ENCODE data around the gene XPA. TPM values are rescaled to one million over a fixed set of nuclear protein-coding genes. Genes with fewer than 3 reads are reported as not detected.
"Not testable (repeated sequence)": the region's sequence is repeated elsewhere in the genome, so short reads cannot be mapped to it uniquely, and the experiment has no call there.

XPA gene
- total and polyA plus RNA-seq, 5 experiments from 2014 or later: 22.2 to 39.2 (median 34.8) TPM

DNA sequence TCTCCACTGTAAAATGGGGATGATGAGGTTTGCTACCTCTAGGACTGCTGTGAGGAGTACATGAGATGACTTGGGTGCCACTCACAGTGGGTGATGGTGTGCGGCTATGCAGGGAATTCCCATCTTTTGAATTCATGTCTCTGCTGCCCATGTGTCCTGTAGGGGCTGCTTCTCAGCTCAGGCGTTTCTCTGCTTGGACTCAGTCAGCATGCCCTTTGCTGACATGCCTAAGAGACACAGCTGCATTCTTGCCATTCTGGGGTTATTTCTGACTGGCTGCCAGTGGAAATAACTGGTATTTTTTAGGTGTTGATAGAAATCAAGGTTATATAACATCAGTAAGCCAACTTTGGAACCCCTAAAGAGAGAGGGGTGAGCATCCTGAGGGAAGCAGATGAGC lies 24.3 kb upstream of the XPA start:
- Mint-ChIP-seq H3K9me3 (peaks cover 0 to 9% (median 4%) of the 10 kb centered on the region in 9 donors), H3K4me1 (no peaks in the 10 kb centered on the region), H3K36me3 (peaks cover 0 to 5% (median 4%) of the 10 kb centered on the region in 3 donors), H3K27me3 (peaks cover 2 to 16% (median 9%) of the 10 kb centered on the region in 5 donors), H3K4me3 (no peak overlapping the region), H3K27ac (no peak overlapping the region)
- POLR2A ChIA-PET: no interaction called here
- ATAC-seq: no peak
- no peak for DNase-seq

DNA sequence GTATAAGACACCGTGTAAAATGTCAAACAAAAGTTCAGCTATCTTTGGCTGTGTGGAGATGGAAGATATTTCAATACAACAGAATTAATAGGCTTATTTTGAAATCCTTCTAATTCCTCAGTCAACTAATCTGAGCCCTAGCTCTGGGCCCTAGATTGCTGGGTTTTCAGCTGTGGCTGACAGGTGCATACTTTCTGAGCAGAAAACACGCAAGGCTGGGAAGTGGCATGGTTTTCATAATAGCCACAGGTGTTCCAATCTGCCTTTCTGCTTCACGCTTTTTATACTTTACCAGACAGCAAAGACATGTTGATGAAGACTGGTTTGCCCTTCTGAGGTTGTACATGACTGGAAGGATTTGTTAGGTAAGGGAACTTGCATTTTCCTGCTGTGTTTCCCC lies 20.7 kb upstream of the XPA start:
- H3K4me3 Mint-ChIP-seq: no peak overlapping the region
- POLR2A ChIA-PET: interaction anchor here (0.6 kb wide), 1 partner anchor 81 kb away, joined by 4 read pairs; no protein-coding TSS in a partner anchor
- no peak for ATAC-seq
- DNase-seq: no peak
- peaks cover 7 to 14% (median 13%) of the 10 kb centered on the region in 4 donors for H3K4me1 Mint-ChIP-seq
- H3K27ac Mint-ChIP-seq: peak overlapping the region in 1 of 10 donors; percentile 21
- peaks cover 0 to 5% (median 4%) of the 10 kb centered on the region in 3 donors for H3K36me3 Mint-ChIP-seq
- peaks cover 0 to 9% (median 4%) of the 10 kb centered on the region in 9 donors for H3K9me3 Mint-ChIP-seq
- peaks cover 0 to 10% (median 4%) of the 10 kb centered on the region in 5 donors for H3K27me3 Mint-ChIP-seq

DNA sequence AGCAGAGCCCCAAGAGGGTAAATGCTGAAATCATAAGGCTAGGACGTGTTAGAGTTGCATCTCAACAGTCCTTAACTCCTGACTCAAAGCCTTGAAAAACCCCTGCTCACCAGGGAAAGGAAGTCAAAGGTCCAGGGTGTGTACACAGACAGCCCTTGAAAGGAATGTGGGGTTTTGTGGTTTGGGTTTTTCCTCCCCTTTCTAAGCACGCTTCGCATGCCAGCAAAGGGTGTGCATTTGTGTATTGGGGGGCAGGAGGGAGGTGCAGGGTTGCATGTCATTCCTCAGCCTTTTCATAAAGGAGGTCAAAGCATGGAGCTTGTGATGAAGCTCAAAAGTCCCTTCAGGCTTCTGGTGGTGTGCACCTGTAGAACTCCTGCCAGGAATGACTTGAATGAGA lies 17.3 kb upstream of the XPA start:
- DNase-seq: peak in 4 of 10 donors; percentile 6 to 16 (median 12)

DNA sequence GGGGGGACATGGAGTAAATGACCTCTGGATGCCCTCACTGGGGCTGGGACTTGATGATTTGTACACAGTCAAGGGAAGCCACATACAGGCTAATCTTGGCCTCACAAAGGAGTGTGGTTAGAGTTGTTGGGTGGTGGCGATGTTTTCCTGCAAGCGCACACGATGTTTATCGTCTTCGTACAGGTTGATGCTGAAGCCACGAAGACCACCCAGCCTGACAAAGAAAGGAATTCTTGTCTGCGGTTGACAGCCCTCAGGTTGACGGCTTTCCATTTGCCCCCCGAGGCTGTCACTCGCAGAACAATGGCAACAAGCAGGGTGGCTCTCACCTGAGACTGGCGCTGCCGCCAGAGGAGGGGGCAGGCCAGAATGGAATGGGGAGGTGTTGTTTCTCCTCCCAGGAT lies 14.1 kb upstream of the XPA start:
- Mint-ChIP-seq H3K36me3 (no peaks in the 10 kb centered on the region), H3K4me1 (peaks cover 15 to 27% (median 26%) of the 10 kb centered on the region in 4 donors), H3K27ac (peak overlapping the region in 7 of 10 donors; percentile 45 to 92 (median 79)), H3K27me3 (peaks cover 0 to 17% (median 3%) of the 10 kb centered on the region in 5 donors), H3K4me3 (peak overlapping the region in 7 of 10 donors; percentile 8 to 63 (median 56)), H3K9me3 (no peaks in the 10 kb centered on the region)
- peak; percentile 66 to 70 for ATAC-seq
- POLR2A ChIA-PET: interaction anchor here (1.7 kb wide), 1 partner anchor 210 kb away, joined by 4 read pairs; no protein-coding TSS in a partner anchor
- peak in 4 of 10 donors; percentile 7 to 39 (median 18) for DNase-seq

More for the DNA sequence above, 17.3 kb upstream of the XPA start:
- H3K27me3 Mint-ChIP-seq: peaks cover 0 to 8% (median 2%) of the 10 kb centered on the region in 5 donors
- H3K4me3 Mint-ChIP-seq: peak overlapping the region in 7 of 10 donors; percentile 9 to 77 (median 33)
- POLR2A ChIA-PET: interaction anchor here (1.1 to 1.3 kb wide), 2 partner anchors 18 to 208 kb away, joined by 5 read pairs; partner anchors contain the start of genes TRMO and XPA
- no peak overlapping the region for H3K27ac Mint-ChIP-seq
- H3K36me3 Mint-ChIP-seq: no peaks in the 10 kb centered on the region
- peaks cover 15 to 27% (median 26%) of the 10 kb centered on the region in 4 donors for H3K4me1 Mint-ChIP-seq
- ATAC-seq: peak; percentile 18 to 53
- no peaks in the 10 kb centered on the region for H3K9me3 Mint-ChIP-seq

DNA sequence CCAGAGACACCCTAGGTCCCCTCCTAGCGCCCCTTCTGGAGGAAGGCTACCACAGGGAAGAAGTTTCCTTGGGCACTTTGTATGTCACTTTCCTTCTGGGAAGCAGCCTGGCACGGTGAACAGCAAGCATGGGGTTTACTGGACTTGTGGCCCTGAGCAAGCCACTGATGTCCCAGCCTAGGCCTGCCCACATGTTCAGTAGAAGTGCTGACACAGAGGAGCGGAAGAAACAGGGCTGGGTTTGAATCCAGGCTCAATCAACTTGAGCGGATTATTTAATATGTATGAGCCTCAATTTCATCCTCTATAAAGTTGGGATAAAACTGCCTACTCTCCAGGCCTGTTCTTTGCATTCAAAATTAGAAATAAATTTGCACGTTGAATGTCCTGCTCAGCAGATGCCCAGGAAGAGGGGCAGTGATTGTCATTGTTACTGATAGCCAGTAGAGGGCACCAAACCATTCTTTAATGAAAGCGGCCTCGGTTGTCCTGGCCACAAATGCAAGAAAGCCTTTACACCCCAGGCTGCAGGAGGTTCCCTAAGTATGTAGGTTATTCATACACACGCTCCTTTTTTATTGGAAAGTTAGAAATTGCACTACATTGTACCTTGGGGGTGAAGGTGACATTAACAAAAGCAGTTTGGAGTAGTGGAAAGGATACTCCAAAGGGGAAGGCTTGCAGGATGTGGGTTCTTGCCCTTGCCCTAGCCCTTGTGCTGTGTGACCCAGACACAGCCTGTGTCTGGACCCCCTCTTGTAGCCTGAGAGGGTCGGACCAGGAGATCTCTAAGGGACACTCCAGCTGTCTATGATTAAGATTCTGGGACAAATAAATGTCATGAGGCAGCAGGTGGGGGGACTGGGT lies 13.4 kb upstream of the XPA start:
- H3K27ac Mint-ChIP-seq: peak overlapping the region in 5 of 10 donors; percentile 45 to 85 (median 75)
- DNase-seq (peak in 9 of 10 donors; percentile 30 to 69 (median 51)), ATAC-seq (peak; percentile 74 to 86)
- no peaks in the 10 kb centered on the region for H3K36me3 Mint-ChIP-seq
- H3K4me1 Mint-ChIP-seq: peaks cover 15 to 33% (median 26%) of the 10 kb centered on the region in 4 donors
- no peaks in the 10 kb centered on the region for H3K9me3 Mint-ChIP-seq
- peaks cover 0 to 17% (median 3%) of the 10 kb centered on the region in 5 donors for H3K27me3 Mint-ChIP-seq
- H3K4me3 Mint-ChIP-seq: peak overlapping the region in 8 of 10 donors; percentile 8 to 63 (median 58)
- POLR2A ChIA-PET: interaction anchor here (1.7 kb wide), 1 partner anchor 210 kb away, joined by 4 read pairs; no protein-coding TSS in a partner anchor

DNA sequence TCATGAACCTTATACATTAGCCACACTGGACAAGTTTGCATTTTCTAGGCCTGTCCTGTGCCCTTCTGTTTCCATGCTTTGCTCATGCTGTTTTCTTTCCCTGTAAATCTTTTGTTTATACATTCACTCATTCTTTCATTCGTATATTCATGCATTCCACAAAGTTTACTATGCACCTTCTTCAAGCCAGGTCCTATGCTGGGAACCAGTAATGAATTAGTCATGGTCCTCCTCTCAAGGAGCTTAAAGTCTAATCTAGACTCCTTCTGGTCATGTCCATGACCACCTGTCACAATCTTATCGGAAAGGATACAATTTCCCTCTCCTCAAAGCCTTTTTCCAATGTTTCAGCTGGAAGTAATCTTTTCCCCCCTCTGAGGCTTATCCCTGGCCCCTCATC lies 9.1 kb upstream of the XPA start:
- peaks cover 6 to 18% (median 8%) of the 10 kb centered on the region in 4 donors for H3K4me1 Mint-ChIP-seq
- no peak for ATAC-seq
- DNase-seq: no peak
- H3K27me3 Mint-ChIP-seq: peaks cover 0 to 28% (median 5%) of the 10 kb centered on the region in 5 donors
- H3K4me3 Mint-ChIP-seq: no peak overlapping the region
- H3K9me3 Mint-ChIP-seq: no peaks in the 10 kb centered on the region
- no peaks in the 10 kb centered on the region for H3K36me3 Mint-ChIP-seq
- H3K27ac Mint-ChIP-seq: peak overlapping the region in 1 of 10 donors; percentile 5
- POLR2A ChIA-PET: interaction anchor here (0.6 to 2.5 kb wide), 3 partner anchors 9 to 389 kb away, joined by 3 to 8 read pairs (median 3); partner anchors contain the start of genes TRMO and XPA

DNA sequence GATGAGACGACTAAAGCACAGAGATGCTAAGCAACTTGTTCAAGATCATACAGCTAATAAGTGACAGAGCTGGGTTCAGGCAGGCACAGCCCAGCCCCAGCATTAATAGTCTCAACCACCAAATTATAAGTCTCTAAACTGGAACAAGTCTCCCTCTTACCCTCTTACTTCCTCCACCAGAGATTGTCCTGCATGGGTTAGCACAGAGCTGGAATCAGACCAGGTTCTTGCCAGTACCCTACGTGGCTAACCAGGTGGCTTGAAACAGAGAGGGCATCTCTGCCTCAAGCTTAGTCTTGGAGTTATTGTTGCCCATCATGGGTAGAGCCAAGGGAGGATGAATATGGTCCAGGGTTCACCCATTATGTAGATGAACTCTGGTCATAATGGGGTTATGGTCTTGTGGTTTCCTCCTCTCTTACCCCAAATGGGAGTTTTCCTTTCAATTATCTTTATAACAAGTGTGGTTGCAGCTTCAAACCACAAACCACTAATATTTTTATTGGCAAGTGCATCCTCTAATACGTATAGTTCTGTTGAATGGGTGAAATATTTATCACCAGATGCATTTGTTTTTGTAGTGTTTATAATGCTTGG lies 8.3 kb upstream of the XPA start:
- Mint-ChIP-seq H3K4me1 (peaks cover 0 to 10% (median under 1%) of the 10 kb centered on the region in 4 donors), H3K27me3 (peaks cover 0 to 33% (median 7%) of the 10 kb centered on the region in 5 donors), H3K4me3 (no peak overlapping the region), H3K36me3 (no peaks in the 10 kb centered on the region), H3K27ac (no peak overlapping the region), H3K9me3 (no peaks in the 10 kb centered on the region)
- no peak for DNase-seq
- POLR2A ChIA-PET: interaction anchor here (0.6 to 2.5 kb wide), 3 partner anchors 8 to 390 kb away, joined by 3 to 8 read pairs (median 3); partner anchors contain the start of genes TRMO and XPA
- no peak for ATAC-seq

DNA sequence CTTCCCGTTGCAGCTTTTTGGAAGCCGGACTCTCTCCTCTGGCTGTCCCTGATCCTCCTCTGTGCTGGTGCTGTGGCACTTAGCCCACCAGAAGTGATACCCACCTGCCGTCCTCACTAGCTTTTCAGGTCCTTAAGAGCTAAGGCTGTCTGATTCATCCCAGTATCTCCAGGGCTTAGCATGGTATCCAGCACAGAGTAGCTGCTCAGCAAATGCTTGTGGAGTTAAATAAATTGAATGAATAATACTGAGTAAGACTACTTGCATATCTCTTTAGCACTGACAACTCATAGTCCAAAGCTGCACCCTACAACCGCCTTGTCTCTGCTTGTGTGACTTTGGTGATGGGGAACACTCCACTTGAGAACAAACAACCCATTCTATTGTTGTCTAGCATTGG lies 7.7 kb upstream of the XPA start:
- POLR2A ChIA-PET: interaction anchor here (1.2 to 2.5 kb wide), 2 partner anchors 8 to 217 kb away, joined by 3 to 8 read pairs; partner anchors contain the start of genes TRMO and XPA
- DNase-seq: no peak
- H3K4me1 Mint-ChIP-seq: peaks cover 0 to 11% (median under 1%) of the 10 kb centered on the region in 4 donors
- no peaks in the 10 kb centered on the region for H3K36me3 Mint-ChIP-seq
- peaks cover 0 to 28% (median 4%) of the 10 kb centered on the region in 5 donors for H3K27me3 Mint-ChIP-seq
- no peak overlapping the region for H3K4me3 Mint-ChIP-seq
- no peak for ATAC-seq
- no peak overlapping the region for H3K27ac Mint-ChIP-seq
- no peaks in the 10 kb centered on the region for H3K9me3 Mint-ChIP-seq

DNA sequence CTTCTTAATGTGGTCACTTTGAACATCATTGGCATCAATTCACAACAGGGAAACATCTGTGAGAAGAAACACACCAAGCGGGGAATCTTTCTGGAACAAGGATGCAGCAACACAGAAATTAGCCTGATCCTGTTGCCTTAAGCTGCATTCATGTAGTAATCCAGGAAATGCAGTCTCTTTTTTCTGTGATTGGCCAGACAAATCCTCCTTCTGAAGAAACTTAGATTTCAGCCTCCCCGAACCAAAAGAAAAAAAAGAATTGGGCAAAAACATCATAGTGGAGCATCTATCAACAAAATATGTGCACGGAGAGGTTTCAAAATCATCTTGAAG lies 7.2 kb upstream of the XPA start:
- ATAC-seq (no peak), DNase-seq (no peak)
- no peaks in the 10 kb centered on the region for H3K36me3 Mint-ChIP-seq
- H3K27ac Mint-ChIP-seq: no peak overlapping the region
- POLR2A ChIA-PET: interaction anchor here (2.5 kb wide), 1 partner anchor 218 kb away, joined by 8 read pairs; the partner anchor contains the start of gene TRMO
- no peaks in the 10 kb centered on the region for H3K9me3 Mint-ChIP-seq
- peaks cover 0 to 24% (median 3%) of the 10 kb centered on the region in 5 donors for H3K27me3 Mint-ChIP-seq
- no peak overlapping the region for H3K4me3 Mint-ChIP-seq
- peaks cover 2 to 16% (median 5%) of the 10 kb centered on the region in 4 donors for H3K4me1 Mint-ChIP-seq

DNA sequence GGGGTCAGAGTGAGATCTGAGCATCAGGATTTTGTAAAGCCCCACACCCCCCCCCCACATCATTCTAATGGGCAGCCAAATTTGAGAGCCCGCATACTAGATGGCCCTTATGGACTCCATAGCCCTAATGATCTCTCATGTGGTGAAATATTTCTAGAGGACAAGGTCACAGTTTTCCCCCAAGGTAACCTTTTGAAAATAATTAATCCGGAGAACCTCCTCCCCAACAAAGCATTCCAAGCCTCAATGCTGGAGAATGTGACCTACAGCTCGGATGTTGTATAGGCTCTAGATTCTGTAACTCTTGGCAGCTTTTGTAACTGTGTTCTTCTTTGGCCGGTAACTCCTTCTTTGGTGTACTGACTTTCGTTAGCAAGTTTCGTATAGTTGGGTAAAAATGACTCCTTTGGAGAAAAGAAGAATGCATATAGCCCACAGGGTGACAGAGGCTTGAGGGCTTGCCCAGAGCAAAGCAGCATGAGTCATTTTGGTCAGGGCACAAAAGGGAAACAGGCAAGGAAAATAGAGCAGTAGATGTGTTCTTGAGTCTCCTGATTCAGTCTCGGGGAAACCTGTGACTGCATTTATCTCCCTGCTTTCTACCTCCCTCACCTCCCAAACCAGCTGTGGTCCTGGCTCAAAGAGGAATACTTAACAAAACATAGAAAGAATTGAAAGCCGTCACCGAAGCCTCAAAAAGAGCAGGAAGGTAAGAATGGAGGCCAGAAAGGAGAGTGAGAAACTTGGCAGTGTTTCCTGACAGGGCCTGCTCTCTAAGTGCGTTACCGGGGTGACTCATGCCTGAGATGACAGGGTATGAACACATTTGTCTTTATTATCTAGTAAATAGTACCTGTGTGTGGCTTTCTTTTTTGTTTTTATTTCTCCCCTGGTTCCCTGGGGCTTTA lies 6.6 kb upstream of the XPA start:
- DNase-seq (no peak), ATAC-seq (no peak)
- peaks cover 0 to 22% (median 3%) of the 10 kb centered on the region in 5 donors for H3K27me3 Mint-ChIP-seq
- H3K4me1 Mint-ChIP-seq: peaks cover 4 to 20% (median 10%) of the 10 kb centered on the region in 4 donors
- H3K36me3 Mint-ChIP-seq: no peaks in the 10 kb centered on the region
- no peaks in the 10 kb centered on the region for H3K9me3 Mint-ChIP-seq
- peak overlapping the region in 1 of 10 donors; percentile 36 for H3K4me3 Mint-ChIP-seq
- POLR2A ChIA-PET: interaction anchor here (2.5 kb wide), 1 partner anchor 218 kb away, joined by 8 read pairs; the partner anchor contains the start of gene TRMO
- peak overlapping the region in 4 of 10 donors; percentile 14 to 76 (median 47) for H3K27ac Mint-ChIP-seq

DNA sequence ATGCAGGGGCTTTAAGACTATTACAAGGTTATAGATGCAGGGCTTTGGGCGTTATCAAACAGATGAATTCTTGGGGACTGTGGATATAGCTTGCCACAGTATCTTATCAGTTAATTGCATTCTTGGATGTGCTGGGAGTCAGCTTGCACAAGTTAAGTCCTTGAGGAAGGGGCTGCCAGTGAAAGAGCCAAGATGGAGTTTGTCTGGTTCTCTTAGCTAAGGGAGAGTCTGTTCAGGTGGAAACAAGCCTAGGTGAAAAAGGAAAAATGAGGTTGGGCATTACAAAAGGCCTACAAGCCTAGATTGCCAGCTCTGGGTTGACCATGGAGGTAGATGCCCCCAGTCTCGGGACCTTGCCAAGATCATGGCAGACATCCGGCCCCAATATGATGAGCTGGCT lies 2.7 kb upstream of the XPA start:
- POLR2A ChIA-PET: interaction anchor here (1.1 kb wide), 1 partner anchor 12 kb away, joined by 3 read pairs; no protein-coding TSS in a partner anchor
- Mint-ChIP-seq H3K27ac (peak overlapping the region in 3 of 10 donors; percentile 48 to 86 (median 56)), H3K4me1 (peaks cover 22 to 47% (median 39%) of the 10 kb centered on the region in 4 donors), H3K4me3 (peak overlapping the region in 2 of 10 donors; percentile 45 to 53), H3K27me3 (peaks cover 0 to 15% (median 3%) of the 10 kb centered on the region in 5 donors)
- not testable (repeated sequence) for ATAC-seq, H3K9me3 Mint-ChIP-seq, H3K36me3 Mint-ChIP-seq, DNase-seq

Measured in naive thymus-derived CD8-positive, alpha-beta T cell (primary cell).